Kidney epithelial cell (primary cell): ENCODE measurements around the gene AGBL4. TPM values are rescaled to one million over a fixed set of nuclear protein-coding genes. Genes with fewer than 3 reads are reported as not detected.

Experiments used
- DNase-seq: peaks from one replicate; pipeline ENCODE4 v3.0.0-alpha.2; 2010; ENCODE audit warnings: low read depth
- H3K27me3 ChIP-seq: 2 replicates; pipeline ENCODE4 v1.6.0; 2011; ENCODE audit warnings: low read length; ENCODE audit not compliant: control insufficient read depth, insufficient read depth
- H3K36me3 ChIP-seq: 2 replicates; pipeline ENCODE4 v1.5.1; 2011; ENCODE audit warnings: low read length; ENCODE audit not compliant: control insufficient read depth, insufficient read depth
- H3K4me3 ChIP-seq: 2 replicates; pipeline ENCODE4 v1.5.1; 2011; ENCODE audit warnings: low read depth, mild to moderate bottlenecking, control low read depth, low read length
- total RNA-seq: library from RNA; depleted of rRNA; stranded (reverse); fragments of >200 nt; gene quantifications from 2 replicates; pipeline ENCODE4 v1.2.3, GENCODE V29; 2015
- TF ChIP-seq, protein P1 (sequence below): IDR thresholded peaks from 2 replicates; pipeline ENCODE4 v1.5.1; 2011; ENCODE audit warnings: mild to moderate bottlenecking, moderate library complexity, low read length, control low read depth, inconsistent platforms; ENCODE audit not compliant: insufficient read depth, poor library complexity, severe bottlenecking

Gene AGBL4
- total RNA-seq, 1 donor from 2014 or later, result not detected

DNA sequence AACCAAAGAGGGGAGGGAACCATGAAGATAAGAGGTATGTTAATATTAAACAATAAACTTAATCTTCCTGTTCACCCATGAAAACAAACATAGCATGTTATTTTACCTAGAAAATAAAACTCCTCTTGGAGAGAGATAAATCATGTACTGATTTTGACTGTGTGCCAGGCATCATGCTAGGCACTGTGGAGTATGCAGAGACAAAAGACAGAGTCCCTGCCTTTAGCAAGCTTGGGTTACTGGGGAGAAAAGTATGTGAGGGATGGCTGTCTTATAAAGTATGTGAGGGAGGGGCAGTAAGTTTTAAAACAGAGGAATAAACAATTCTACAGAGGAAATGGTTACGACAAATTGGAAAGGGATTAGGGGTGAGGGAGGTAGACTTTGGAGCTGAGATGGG, 1117.6 kb downstream of the AGBL4 start:
- no peaks in the 10 kb centered on the region for H3K27me3 ChIP-seq
- no peak overlapping the region for H3K4me3 ChIP-seq
- TF ChIP-seq, protein P1, sequence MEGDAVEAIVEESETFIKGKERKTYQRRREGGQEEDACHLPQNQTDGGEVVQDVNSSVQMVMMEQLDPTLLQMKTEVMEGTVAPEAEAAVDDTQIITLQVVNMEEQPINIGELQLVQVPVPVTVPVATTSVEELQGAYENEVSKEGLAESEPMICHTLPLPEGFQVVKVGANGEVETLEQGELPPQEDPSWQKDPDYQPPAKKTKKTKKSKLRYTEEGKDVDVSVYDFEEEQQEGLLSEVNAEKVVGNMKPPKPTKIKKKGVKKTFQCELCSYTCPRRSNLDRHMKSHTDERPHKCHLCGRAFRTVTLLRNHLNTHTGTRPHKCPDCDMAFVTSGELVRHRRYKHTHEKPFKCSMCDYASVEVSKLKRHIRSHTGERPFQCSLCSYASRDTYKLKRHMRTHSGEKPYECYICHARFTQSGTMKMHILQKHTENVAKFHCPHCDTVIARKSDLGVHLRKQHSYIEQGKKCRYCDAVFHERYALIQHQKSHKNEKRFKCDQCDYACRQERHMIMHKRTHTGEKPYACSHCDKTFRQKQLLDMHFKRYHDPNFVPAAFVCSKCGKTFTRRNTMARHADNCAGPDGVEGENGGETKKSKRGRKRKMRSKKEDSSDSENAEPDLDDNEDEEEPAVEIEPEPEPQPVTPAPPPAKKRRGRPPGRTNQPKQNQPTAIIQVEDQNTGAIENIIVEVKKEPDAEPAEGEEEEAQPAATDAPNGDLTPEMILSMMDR, result no peak
- H3K36me3 ChIP-seq, result no peaks in the 10 kb centered on the region
- no peak for DNase-seq

DNA sequence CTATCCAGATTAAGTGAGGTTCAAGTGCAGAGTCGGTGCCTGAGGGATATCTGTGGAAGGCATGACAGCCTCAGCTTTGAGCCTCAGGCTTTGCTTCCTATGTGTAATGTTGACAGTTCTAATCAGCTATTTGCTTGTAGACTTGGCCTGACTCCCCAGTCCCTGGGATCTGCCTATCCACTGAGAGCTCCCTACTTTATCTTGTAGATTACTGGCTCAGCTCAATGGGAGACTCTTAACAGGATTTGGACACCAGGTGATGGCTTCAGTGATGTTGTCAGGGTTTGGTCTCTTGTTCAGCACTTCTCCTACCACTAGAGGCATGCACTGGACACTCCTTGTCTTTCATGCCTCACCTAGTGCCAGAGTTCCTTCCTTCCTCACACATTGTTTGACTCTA, 1120.5 kb downstream of the AGBL4 start:
- Histone ChIP-seq H3K27me3 (no peaks in the 10 kb centered on the region), H3K36me3 (no peaks in the 10 kb centered on the region), H3K4me3 (no peak overlapping the region)
- TF ChIP-seq, protein P1, result no peak
- no peak for DNase-seq

DNA sequence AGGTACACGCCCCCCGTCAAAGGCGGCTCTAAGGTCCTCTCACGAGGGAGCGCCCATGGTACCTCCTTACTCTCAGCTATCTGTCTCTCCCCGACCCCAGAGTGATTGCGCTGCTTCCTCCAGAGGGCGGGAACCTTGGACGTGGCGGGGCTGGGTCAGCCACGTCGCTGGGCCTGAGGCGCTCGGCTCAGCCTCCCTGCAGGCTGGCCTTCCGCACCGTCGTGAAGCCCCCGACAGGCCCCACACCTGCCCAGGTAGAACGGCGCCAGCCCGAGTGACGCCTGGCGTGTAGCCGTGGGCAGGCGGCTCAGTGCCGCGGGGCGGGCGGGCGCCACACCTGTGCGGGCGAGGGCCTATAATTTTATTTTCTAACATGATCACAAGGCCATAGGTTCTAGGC, 1124.9 kb downstream of the AGBL4 start:
- H3K27me3 ChIP-seq, result no peaks in the 10 kb centered on the region
- no peak for DNase-seq
- no peak overlapping the region for H3K4me3 ChIP-seq
- TF ChIP-seq, protein P1, result no peak
- no peaks in the 10 kb centered on the region for H3K36me3 ChIP-seq

DNA sequence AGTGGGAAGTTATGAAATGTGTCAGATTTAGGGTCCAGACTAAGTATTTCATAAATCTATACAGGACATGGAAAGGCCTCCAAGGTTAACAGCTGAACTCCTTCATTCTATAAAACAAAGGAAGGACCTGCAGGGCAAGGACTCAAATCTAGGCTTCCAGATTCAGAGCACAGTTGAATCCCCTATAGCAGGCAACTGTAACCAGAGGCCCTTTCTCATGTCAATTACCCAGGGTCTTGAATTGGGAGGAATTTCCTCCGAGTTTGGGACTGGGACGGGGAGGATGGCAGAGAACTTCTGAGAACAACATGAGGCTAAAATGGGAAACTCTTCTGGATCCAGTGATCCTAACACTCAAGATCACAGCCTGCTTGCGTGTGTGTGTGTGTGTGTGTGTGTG, 1134.1 kb downstream of the AGBL4 start:
- no peak overlapping the region for H3K4me3 ChIP-seq
- no peaks in the 10 kb centered on the region for H3K27me3 ChIP-seq
- no peaks in the 10 kb centered on the region for H3K36me3 ChIP-seq
- TF ChIP-seq, protein P1, result no peak
- DNase-seq, result no peak

DNA sequence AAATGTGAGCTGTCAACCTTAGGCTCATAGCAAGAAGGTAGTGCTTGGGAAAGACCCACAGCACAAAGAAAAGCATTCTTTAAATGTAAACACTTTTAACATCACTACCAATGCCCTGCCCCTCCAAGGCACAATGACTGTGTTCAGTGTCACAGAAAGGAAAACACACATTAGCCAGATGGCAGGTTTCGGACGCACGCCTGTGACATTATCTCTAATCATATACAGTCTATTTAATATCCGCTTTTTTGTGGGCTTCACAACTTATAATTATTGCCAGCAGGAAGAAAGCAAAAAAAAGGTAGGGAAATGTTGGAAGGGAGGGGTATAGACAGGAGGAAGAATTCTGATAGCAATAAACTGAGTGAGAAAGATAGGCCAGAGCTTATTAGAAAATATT, 1134.7 kb downstream of the AGBL4 start:
- H3K4me3 ChIP-seq, result no peak overlapping the region
- TF ChIP-seq, protein P1, result no peak
- no peaks in the 10 kb centered on the region for H3K27me3 ChIP-seq
- DNase-seq, result no peak
- no peaks in the 10 kb centered on the region for H3K36me3 ChIP-seq

DNA sequence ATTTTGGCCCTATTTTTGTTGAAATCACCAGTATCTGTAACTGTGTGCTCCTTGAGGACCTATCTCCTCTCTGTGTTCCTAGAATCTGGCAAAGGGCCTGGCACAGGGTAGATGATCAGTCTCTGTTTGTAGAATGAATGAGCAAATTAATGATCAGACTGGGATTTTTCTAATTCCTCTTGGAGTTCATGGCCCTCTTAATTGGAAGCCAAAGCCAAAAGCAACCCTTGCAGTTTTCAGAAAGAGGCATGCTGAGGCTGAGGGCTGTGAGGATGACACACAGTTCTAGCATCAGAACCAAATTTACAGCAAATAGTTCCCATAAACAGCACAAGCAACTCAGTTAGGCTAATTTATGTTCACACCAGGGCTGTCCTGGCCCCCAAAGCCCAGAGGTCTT, 1136.0 kb downstream of the AGBL4 start:
- Histone ChIP-seq H3K4me3 (no peak overlapping the region), H3K27me3 (no peaks in the 10 kb centered on the region), H3K36me3 (no peaks in the 10 kb centered on the region)
- DNase-seq, result no peak
- TF ChIP-seq, protein P1, result no peak
